Erythroblast (primary cell): ENCODE data around the gene DDX50.

Experiments used
- GATA1 ChIP-seq: IDR thresholded peaks from 2 replicates; pipeline ENCODE4 v1.6.1; 2011; ENCODE audit warnings: low read depth, mild to moderate bottlenecking, control low read depth, low read length, moderate library complexity
- POLR2A ChIP-seq: IDR thresholded peaks from 2 replicates; pipeline ENCODE4 v1.6.1; 2011; ENCODE audit warnings: mild to moderate bottlenecking, low read length

- TF ChIP-seq POLR2A (no peak), GATA1 (no peak)
Measured at GRCh38 chr10:68924593-68924992, 23.5 kb downstream of the DDX50 start.
